Upper lobe of left lung (tissue), 4 donors: ENCODE results near the gene TCHP.

Experiments used
- POLR2A ChIP-seq, 4 donors: fragments of 450-650 bp; IDR thresholded peaks; one replicate each; pipeline ENCODE4 v1.5.1; 2016 to 2017; ENCODE audit warnings: antibody characterized with exemption in 4 of 4, mild to moderate bottlenecking in 2 of 4
- POLR2AphosphoS5 ChIP-seq, 2 donors: sonication (generic); formaldehyde crosslinking; IDR thresholded peaks; one replicate each; pipeline ENCODE4 v1.5.1; 2017; ENCODE audit warnings: antibody characterized with exemption in 2 of 2

DNA sequence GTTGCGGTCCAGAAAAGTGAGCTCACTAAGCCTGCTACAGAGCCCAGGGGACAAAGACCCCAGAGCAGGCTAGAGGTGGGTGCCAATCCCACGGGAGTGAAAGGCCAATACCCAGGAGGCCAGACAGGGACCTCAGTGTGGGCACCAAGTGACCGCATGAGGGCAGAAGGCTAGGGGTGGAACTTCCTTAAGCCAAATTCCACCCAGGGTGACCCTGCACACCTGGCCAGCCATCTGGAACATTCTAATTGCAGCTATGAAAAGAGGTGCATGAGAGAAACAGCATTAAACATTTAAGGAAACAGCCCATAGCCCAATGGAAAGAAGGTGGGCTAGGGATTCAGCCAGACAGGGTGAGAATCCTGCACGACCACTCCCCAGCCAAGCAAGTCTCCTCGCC, 39.1 kb upstream of the TCHP start:
- no peak for TF ChIP-seq POLR2AphosphoS5 (IDR thresholded peaks at IDR 0.05)
- TF ChIP-seq POLR2A (IDR thresholded peaks at IDR 0.05) = no peak
